H4 (cell line): Measurements from ENCODE around the gene PKHD1. TPM values are rescaled to one million over a fixed set of nuclear protein-coding genes. Genes with fewer than 3 reads are reported as not detected.
"Not testable (repeated sequence)": the region's sequence is repeated elsewhere in the genome, so short reads cannot be mapped to it uniquely, and the experiment has no call there.

Experiments
- DNase-seq: peaks from one replicate; pipeline ENCODE4 v3.0.0-alpha.2; 2015; ENCODE audit warnings: low spot score
- total RNA-seq: library from RNA; depleted of rRNA; stranded (reverse); fragments of >200 nt; shearing (Covaris generic); gene quantifications from 2 replicates; pipeline ENCODE4 v1.2.3, GENCODE V29; 2014

PKHD1 gene
- total RNA-seq, 1 experiment from 2014 or later = not detected

DNA sequence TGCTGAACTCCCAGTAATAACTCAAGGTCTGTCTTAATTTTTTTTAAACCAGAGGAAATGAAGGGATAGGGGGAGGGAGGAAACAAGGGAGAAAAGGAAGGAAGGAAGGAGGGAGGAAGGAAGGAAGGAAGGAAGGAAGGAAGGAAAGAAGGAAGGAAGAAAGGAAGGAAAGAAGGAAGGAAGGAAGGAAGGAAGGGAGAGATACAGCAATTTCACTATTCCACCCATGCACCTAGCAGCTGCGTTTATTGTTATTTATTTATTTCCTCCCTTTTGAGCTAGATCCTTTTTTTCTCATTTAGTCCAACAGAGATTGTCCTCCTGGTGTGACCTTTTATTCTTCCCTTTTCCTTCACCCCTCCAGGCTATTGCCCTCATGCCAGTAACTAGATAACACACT lies 97.6 kb downstream of the PKHD1 start:
- no peak for DNase-seq

DNA sequence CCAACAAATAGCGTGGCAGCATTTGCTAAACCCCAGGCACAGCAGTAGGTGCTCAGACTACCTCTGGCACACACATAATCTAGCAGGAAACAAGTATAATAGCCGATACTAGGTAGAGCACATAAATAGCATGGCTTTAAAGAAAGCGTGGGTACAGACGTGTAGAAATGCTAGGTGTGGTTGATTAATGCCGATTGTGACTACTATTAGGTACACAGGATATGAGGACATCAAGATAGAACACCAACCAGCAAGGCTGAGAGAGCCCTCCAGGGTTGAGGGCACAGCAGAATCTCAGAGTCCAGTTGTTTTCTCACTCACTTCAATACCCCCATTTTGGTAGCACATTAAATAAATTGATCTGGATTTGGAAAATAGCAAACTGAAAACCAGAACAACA lies 100.5 kb downstream of the PKHD1 start:
- no peak for DNase-seq

DNA sequence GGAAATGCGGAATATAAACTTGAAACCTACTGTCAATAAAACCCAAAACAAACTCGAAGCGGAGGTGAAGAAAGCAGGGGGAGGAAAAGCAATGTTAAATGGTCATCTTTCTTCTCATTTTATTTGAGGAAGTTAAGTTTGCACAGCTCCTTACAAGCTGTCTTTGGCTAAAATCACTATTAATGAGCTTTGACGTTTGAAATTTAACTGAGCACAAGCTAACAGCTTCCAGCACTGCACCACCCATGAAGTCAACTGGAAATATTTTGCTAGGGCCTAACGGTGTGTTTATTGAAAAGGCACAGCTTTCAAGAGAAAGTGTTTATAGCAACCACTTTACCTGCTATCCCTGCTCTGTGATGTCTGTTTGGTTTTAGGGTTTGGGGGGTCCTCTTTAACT lies 103.8 kb downstream of the PKHD1 start:
- DNase-seq = no peak

DNA sequence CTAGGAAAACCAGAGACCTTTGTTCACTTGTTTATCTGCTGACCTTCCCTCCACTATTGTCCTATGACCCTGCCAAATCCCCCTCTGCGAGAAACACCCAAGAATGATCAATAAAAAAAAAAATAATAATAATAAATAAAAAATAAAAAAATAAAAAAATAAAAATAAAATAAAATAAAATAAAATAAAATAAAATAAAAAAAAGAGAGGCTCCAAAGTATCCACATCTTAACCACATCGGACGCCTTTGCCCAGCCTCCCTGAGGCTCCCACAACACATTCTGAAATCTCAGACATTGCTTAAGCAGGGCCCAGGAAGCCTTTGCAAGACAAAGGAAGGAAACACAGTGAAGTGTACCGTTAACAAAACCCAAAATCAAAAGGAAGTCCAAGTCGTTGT lies 104.7 kb downstream of the PKHD1 start:
- DNase-seq = not testable (repeated sequence)

DNA sequence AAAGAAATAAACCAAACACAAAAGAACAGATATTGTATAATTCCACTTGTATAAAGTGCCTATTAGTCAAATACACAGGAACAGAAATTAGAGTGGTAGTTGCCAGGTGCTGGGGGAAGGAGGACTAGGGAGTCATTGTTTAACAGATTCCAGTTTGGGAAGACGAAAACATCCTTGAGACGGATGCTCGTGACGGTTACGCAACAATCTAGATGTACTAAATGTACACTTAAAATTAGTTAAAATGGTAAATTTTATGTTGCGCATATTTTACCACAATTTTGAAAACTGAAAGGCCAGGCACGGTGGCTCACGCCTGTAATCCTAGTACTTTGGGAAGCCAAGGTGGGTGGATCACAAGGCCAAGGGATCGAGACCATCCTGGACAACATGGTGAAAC lies 111.0 kb downstream of the PKHD1 start:
- no peak for DNase-seq

DNA sequence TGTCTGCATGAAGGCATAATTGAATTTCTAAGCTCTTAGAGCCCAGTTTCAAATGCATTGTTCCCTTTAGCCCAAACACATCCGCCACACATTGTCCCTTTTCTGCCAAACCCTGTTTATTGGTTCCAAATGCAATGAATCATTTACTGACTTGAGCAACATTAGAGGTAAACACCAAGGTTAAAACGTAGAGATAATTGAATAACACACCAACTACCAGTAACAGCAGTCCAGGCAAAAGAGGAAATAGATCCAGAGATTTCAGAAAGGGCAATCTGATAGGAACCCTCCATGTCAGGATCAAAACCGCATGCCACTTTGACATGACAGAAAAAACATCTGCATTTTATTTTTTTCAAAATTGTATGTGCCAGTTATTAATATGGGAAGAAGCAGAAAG lies 114.8 kb downstream of the PKHD1 start:
- DNase-seq = no peak

DNA sequence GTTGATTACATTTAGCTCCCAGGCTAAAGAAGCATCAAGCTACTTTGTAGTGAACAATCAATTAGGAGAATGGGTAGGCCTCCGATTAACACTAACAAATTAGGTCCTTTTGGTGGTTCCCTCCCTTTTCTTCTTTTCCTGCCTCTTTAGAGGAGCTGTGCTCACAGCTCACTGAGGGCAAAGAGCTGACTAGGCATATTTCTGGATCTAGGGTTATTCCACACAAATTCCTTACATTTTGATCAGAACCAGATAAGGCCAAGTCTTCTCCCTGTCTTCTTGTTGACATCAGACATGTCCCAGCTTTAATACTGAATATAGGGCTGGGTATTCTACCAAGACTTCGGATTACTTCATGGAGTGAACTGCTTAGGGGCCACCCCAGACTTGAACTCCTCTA lies 119.1 kb downstream of the PKHD1 start:
- DNase-seq = no peak

DNA sequence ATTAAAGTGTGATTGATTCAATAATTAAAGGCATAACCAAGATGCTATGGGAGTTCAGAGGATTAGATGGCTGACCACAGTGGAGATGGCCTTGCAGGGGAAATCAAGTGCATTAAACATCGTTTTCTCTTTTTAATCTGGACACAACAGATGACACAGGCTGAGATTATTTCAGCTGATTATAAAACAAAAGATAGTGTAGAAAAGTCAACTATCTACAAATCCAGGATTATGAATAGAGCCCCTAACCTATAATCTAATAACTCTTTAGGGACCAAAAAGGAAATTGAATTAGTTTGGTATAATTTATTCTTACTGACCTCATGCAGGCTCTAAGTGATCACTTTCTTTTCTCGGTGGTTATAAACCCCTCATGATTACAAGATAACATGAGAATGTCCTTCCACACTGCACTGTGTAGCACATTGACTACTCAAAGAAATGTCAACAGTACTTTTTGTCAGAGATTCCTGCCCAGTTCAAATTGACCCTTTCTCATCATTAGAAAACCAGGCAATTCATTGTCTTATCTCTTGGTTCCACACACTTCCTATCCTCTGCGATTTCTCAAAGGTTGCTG lies 122.1 kb downstream of the PKHD1 start:
- DNase-seq = no peak

DNA sequence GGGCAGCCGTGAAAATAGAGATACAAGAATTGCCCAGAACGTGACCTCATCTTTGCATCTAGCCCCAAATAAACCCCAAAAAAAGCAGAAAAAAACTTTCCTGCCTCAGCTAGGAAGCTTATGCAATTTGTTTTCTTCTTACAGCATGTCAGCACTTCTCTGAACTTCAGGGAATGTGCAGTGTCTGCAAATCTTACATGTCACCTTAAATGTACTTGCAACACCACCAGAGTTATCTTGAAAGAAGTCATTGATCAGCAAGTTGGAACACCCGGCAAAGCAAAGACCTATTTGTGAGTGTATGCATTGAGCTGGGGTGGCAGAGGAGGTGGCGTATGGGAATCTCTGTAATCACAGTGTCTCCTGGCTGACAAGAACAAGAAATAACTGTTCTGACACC lies 123.4 kb downstream of the PKHD1 start:
- DNase-seq = no peak

DNA sequence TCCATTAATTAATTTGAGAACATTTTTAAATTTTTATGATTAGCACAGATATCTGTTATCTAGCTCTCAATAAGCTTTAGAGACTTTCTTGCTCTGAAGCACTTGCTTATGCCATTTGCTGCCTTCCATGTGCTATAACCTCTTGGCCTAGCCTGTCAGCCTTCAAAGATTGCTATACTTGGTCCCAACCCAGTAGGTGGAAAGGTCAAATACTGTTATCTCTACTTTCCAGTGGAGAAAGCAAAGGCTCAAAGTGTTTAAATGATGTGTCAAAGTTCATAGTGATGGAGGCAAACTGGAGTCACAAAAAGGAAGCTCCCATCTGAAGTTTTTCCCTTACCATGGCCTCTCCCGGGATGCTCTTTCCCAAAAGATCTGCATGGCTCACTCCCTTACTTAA lies 125.1 kb downstream of the PKHD1 start:
- DNase-seq = no peak

DNA sequence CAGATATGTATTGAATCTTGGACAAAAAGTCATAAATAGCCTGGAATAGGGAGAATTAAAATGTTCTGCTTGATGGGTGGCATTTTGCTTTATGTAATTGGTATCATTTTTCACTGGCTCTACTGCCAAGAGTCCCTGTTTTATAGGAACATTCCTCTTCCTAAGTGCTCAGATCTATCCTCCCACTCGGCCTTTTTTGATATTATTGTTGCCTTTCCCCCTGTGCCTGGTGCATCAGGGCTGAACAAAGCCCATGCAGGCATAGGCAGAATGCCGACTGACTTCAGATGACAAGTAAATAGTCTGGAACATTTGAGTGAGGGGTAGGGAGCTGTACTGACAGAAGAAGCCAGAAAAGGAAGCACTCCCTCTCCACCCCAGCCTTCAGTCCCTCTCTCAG lies 127.0 kb downstream of the PKHD1 start:
- DNase-seq = no peak

DNA sequence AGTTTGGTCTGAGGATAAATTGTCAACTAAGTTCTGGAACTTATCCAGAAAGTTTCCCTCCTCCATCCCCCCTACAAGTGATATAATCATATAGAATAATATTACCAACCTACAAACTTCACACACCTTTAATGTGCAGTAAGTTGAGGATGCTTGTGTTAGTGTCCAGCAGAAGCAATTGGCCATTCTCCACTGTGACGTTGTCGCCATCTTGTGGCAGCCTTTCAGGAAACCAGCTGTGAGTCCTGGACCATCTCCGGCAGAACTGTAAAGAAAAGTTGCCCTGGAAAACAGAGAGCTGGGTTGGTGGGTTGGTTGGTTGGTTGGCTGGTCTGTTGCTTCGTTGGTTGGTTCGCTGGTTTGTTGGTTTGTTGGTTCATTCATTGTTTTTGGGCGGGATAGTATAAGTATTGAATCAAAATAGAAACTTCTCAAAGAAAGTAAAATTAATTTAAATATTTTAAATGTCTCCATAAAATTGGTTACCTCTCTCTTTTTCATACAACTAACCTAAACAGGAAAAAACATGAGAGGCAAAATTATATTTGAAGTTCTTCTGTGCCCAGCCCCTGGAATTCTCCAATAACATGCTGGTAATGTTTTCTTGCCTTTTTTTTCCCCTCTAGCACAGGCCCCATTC lies 127.5 kb downstream of the PKHD1 start:
- peak; percentile 80 for DNase-seq

DNA sequence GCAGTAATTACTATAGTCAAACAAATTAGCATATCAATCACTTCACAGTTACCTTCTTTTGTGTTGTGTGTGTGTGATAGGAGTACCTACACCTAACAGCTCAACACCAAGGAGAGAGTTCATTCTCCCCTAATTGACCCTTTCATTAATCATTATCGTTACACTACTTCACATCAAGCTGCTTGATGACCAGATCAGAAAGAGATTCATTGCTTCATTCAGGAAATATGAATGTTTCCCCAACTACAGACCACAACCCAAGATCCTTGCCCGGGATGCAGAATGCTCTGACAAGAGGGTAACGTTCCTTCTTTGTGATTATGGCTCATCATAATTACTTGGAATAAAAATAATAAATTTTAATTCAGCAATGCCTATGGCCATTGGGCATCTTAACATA lies 132.7 kb downstream of the PKHD1 start:
- no peak for DNase-seq

DNA sequence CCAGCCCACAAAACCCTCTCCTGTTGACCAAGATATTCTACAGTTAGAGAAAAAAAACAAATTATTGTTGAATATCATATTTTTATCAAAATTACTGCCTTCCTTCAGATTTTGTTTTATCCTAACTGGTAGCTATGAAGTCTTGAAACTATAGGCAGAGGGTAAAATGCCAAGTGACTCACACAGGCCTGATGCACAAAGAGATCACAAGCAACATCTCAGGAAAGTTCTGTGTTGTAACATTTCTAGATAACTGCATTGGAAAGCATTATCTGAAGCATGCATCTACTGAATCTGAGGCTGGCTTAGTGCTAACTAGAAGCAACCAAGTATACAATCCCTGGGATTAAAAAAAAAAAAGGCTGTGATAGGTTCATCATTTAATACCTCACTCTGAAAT lies 134.2 kb downstream of the PKHD1 start:
- DNase-seq = no peak

DNA sequence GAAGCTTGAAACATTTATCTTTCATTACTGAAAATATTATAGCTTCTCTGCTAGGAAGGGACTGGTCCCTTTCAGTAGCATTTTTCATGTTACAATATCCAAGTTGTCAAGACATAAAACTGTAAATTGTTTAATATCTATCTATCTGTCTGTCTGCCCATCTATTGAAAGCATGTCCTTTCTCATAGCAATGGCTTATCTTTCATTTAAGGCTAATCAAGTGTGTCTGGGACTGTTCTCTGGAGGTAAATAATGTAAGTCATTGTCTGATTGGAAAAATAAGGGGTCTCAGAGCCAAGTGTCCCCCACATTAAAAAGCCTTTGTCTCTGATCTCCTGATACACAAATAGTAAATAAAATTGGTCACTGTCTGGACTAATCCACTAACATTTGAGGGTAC lies 135.5 kb downstream of the PKHD1 start:
- DNase-seq = no peak

DNA sequence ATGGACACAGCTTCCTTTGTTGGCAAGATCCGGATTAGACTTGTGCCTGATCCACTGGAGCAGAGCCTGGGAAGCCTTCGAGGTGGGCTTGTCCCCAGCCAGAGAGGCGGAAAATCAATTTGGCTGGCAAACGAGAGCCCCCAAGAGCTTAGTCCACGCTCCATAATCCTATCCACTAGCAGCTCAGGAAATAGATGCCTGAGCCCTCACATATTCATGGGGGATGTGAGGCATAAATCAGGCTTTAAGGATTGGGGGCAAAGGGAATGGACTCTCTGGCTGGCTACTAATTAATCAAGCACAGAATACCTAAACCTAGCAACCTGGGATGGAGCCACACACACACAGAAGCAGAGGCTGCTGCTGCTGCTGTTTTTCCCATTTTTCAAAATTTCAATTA lies 137.9 kb downstream of the PKHD1 start:
- DNase-seq = no peak

DNA sequence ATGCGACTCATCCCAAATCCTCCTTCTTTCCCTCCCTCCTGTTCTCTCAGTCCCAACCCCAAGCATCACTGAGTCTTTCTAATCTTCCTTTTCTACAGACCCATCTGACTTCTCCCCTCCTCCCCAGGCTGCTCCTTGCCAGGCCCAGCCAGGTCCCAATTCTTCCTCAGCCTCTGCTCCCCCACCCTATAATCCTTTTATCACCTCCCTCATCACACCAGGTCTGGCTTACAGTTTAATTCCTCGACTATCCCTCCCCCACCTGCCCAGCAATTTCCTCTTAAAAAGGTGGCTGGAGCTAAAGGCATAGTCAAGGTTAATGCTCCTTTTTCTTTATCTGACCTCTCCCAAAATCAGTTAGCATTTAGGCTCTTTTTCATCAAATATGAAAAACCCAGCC lies 147.7 kb downstream of the PKHD1 start:
- DNase-seq = not testable (repeated sequence)

DNA sequence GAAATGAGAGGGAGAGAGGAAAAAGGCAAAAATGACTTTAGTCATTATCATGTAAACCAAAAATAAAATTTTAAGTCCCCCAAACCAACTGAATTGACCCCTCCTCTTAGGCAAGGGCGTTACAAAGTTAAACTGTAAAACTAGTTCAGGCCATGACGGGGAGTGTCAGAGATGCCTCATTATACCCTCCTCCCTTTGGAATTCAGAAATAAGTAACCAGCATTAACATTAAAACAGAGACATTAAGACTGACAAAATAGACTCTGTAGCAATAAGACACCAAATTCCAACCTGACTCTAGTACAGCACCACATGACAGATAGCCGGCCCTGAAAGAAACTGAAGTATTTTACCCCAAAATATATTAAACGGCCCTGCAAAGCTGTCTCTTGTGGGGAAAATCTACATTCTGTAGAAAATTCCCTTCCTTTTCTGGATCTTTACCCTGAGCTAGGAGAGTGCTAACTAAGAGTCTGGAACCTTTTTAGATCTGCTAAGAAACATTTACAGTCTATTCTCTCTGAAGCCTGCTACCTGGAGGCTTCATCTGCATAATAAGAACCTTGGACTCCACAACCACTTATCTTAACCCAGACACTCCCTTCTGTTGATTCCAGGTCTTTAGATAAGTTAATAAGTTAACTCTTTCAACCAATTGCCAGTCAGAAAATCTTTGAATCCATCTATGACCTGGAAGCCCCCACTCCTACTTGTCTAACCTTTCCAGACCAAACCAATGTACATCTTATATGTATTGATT lies 150.7 kb downstream of the PKHD1 start:
- no peak for DNase-seq

DNA sequence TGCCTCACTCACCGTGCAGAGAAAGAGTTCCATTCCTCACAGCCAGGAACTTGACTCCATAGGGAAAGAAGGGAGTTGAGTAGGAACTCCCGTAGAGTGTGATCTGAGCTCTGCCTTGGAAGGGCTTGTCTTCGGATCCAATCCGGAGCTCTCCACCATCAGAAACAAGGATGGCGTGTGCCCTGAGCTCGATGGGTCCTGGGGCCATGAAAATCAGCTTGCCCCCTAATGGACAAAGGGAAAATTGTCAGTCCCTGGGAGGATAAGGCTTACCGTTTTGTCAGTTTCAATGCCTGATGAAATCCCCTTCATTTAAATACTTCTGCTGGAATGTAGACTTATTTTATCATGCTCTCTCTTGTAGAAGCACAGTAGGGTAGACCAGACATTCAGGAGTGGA lies 153.3 kb downstream of the PKHD1 start:
- DNase-seq = peak; percentile 39

DNA sequence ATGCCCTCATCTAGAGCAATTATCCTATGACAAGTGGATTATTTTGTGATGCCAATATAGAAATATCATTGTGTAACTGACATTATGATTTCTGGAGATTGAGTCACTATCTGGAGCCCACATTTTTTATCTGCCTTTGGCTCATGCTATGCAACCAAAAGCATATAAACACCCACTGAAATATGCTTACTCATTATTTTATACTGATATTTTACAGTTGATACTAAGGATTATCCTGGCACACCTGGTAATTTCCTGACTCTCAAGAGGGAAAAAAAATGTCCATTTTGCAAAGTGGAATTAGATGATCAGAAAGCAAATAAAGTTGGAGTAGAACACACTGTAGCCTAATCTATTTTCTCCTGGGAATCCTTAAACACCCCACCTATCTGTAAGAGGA lies 154.5 kb downstream of the PKHD1 start:
- no peak for DNase-seq

DNA sequence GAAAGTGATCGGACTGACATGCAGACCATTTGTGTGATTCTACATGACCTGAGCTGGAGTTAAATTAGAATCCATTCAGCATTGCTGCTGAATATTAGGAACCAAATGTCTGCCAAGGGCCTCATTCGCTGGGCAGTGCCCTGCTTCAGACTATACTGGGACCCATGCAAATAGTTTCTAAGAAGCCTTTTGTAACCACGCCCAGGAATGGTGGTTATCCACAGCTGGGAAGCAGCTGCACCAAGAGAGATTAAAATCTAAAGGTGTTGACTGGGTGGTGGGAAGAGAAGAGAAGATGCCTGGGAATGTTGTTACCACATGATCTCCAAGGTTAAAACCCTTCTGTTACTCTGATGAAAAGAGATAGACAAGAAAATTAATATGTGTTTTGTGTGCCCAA lies 156.8 kb downstream of the PKHD1 start:
- DNase-seq = no peak

DNA sequence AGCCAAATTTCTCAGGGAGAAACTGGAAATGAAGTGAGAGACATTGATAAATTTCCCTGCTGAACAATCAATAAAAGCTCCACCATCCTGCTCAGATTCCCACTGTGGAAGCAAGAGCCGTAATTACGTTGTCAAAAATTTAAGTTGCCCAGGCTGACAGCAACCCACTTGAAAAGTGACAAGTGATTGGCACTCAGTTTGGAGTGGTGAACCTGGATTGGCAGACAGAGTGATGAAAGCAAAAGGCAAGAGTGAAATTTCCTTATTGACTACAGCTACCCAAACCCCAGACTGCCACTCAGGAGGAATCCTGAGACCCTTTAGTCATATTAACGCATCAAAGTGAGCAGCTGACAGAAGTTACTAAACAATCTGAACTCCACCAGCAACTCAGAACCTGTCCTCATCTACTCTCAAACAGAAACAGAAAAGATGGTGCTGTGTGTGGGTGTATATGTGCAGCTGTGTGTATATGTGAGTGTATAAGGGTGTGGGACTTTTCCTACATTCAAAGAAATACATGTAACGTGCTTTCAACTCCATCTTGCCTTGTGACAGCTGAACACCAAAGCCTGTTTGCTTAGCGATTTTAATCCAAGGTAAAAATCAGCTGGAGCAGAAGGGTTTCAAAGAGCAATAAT lies 157.4 kb downstream of the PKHD1 start:
- DNase-seq = no peak

DNA sequence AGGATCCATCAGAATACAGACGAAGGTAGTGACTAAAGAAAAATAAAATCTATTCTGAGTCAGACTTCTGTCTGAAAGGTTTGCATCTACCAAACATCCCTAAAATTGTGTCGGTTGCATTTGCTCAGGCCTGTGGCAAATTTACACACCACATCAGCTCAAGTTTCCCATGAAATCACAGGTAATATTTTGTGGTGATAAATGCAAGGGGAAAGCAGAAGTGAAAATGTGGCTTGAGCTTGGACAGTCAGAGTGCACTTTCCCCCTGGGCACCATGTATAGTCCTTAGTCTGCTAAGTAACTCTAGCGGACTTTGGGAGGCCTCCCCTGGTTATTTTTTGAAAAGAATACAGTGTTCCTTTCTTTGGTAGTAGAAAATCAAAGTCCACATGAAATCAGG lies 159.1 kb downstream of the PKHD1 start:
- DNase-seq = no peak
